HEK293T (cell line): ENCODE results near the gene CAB39L.

Experiments
- CTCF ChIA-PET: fragments of 350-600 bp; formaldehyde crosslinking; extraction: SDS; loops from one replicate; lab custom pipeline; 2021; ENCODE audit warnings: antibody characterized with exemption, inconsistent platforms; lab: Yijun Ruan, JAX
- POLR2A ChIA-PET: fragments of 350-600 bp; formaldehyde crosslinking; extraction: SDS; loops from one replicate; lab custom pipeline; 2020; ENCODE audit warnings: antibody characterized with exemption, inconsistent platforms; lab: Yijun Ruan, JAX
- DNase-seq: peaks from one replicate; pipeline ENCODE4 v3.0.0; 2012; ENCODE audit warnings: mixed read lengths; ENCODE audit errors: extremely low spot score
- ARNT ChIP-seq: fragments of 450-650 bp; IDR thresholded peaks from 2 replicates; pipeline ENCODE4 v1.6.1; 2017; ENCODE audit warnings: mild to moderate bottlenecking
- BHLHE40 ChIP-seq: fragments of 450-650 bp; IDR thresholded peaks from 2 replicates; pipeline ENCODE4 v1.6.1; 2016; ENCODE audit warnings: mild to moderate bottlenecking, moderate library complexity, borderline replicate concordance
- CTBP1 ChIP-seq: fragments of 450-650 bp; IDR thresholded peaks from 2 replicates; pipeline ENCODE4 v1.6.1; 2016; ENCODE audit warnings: borderline replicate concordance
- ELF4 ChIP-seq: fragments of 450-650 bp; IDR thresholded peaks from 2 replicates; pipeline ENCODE4 v1.6.1; 2017; ENCODE audit warnings: antibody characterized with exemption
- FOXA1 ChIP-seq: fragments of 450-650 bp; IDR thresholded peaks from 2 replicates; pipeline ENCODE4 v1.6.1; 2016; ENCODE audit warnings: mild to moderate bottlenecking
- FOXK2 ChIP-seq: fragments of 450-650 bp; IDR thresholded peaks from 2 replicates; pipeline ENCODE4 v1.6.1; 2016; ENCODE audit warnings: mild to moderate bottlenecking
- FOXM1 ChIP-seq: fragments of 450-650 bp; IDR thresholded peaks from 2 replicates; pipeline ENCODE4 v1.6.1; 2017; ENCODE audit warnings: mild to moderate bottlenecking, borderline replicate concordance
- HDGF ChIP-seq: fragments of 450-650 bp; IDR thresholded peaks from 2 replicates; pipeline ENCODE4 v1.6.1; 2017; ENCODE audit warnings: antibody characterized with exemption, borderline replicate concordance
- L3MBTL2 ChIP-seq: fragments of 450-650 bp; conservative IDR thresholded peaks from 2 replicates; pipeline ENCODE4 v1.6.1; 2016; ENCODE audit warnings: mild to moderate bottlenecking
- LEF1 ChIP-seq: fragments of 450-650 bp; IDR thresholded peaks from 2 replicates; pipeline ENCODE4 v1.6.1; 2017; ENCODE audit warnings: mild to moderate bottlenecking, borderline replicate concordance
- NFRKB ChIP-seq: fragments of 450-650 bp; IDR thresholded peaks from 2 replicates; pipeline ENCODE4 v1.6.1; 2016; ENCODE audit warnings: mild to moderate bottlenecking, moderate library complexity
- PKNOX1 ChIP-seq: fragments of 450-650 bp; IDR thresholded peaks from 2 replicates; pipeline ENCODE4 v1.6.1; 2016
- SP1 ChIP-seq: fragments of 450-650 bp; IDR thresholded peaks from 2 replicates; pipeline ENCODE4 v1.6.1; 2017
- SUZ12 ChIP-seq: fragments of 450-650 bp; IDR thresholded peaks from 2 replicates; pipeline ENCODE4 v1.6.1; 2016; ENCODE audit warnings: mild to moderate bottlenecking
- TARDBP ChIP-seq: fragments of 450-650 bp; IDR thresholded peaks from 2 replicates; pipeline ENCODE4 v1.6.1; 2016
- ZNF384 ChIP-seq: fragments of 450-650 bp; IDR thresholded peaks from 2 replicates; pipeline ENCODE4 v1.6.1; 2016

CAB39L gene

DNA sequence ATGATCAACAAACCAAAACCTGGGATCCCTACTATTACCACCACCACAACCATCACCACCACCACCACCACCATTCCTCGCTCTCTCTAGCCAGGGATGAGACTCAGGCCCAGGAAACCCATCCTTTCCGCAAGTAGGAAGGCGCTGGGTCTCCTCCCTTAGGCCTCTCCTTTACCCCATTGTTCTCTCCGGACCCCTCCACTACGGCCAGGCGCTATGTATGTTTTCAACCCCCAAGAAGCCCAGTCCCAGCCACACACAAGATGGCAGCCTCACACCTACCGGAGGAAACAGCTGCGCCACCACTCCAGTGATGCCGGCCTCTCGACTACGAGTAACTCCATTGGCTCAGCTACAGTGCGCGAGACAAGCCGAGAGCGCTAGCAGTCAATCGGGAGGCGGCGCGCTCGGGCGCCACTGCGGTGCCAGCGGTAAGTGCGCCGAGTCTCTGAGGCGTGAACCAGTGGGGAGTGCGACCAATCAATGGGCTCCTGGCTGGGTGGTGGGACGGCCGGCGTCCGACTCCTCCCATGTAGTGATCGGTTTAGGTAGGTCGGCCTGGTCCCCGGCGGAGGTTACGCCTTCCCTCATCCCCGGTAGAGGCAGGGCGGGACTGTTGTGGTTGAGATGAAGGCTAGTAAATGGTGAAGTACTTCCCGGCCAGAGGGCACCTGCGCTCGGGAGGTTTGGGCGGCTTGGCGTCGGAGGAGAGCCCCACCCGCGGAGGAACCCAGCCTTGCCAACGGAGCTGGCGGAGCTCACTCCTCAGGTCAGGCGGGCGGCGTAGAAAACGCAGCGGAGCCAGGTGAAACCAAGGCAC is at the start of gene CAB39L, which contains the start of gene SETDB2:
CAB39L (minus strand) TSS at position 361 of the 820 bp plus-strand sequence. CDS start 61,154 bp downstream, outside the sequence.
SETDB2 (plus strand) TSS at position 571 of the 820 bp plus-strand sequence. CDS start 7,620 bp downstream, outside the sequence.
- ChIA-PET POLR2A (interaction anchor here (0.6 to 1.6 kb wide), 11 partner anchors 8 to 349 kb away, joined by 3 to 5 read pairs (median 3); partner anchors contain the start of genes KPNA3 and PHF11), CTCF (no interaction called here)
- peak; percentile 91 for DNase-seq
- no peak for TF ChIP-seq BHLHE40
- TF ChIP-seq ARNT, result no peak
- TF ChIP-seq FOXA1, result no peak
- no peak; the same call in 1 of the 2 replicates for TF ChIP-seq ELF4
- TF ChIP-seq TARDBP, result no peak
- TF ChIP-seq SP1, result no peak
- 0 out of 2 replicates have a peak, but pooled peaks have one; percentile 12 for TF ChIP-seq FOXM1
- peak; percentile 94 for TF ChIP-seq L3MBTL2
- no peak for TF ChIP-seq HDGF
- TF ChIP-seq LEF1, result no peak
- TF ChIP-seq ZNF384, result no peak
- TF ChIP-seq SUZ12, result no peak
- TF ChIP-seq CTBP1, result no peak
- peak; percentile 82 for TF ChIP-seq NFRKB
- peak; percentile 77 for TF ChIP-seq PKNOX1
- no peak for TF ChIP-seq FOXK2

GRCh38 chr13:49488563-49488962 is 44.7 kb upstream of the CAB39L start:
- no peak for DNase-seq

DNA sequence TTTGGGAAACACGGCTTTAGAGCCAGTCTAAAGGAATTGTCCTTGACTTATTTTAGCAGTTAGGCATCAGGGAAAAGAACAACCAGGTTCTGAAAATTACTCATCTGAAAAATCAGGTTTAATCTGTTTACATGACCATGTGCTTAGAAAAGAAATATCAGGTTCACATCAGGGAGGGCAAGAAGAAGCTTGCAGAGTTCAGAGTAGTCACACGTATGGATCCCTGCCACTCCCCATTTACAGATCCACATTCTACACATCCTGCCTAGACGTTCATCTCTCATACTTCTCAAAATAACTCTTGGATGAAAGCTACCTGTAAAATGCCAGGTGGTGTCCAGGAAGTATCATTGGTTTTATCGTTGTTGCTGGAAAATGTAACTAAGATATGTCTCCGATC is 37.9 kb upstream of the CAB39L start:
- CTCF ChIA-PET, result interaction anchor here (0.5 kb wide), 1 partner anchor 114 kb away, joined by 3 read pairs; no protein-coding TSS in a partner anchor
- no peak for DNase-seq
- POLR2A ChIA-PET, result interaction anchor here (0.6 kb wide), 1 partner anchor 14 kb away, joined by 3 read pairs; no protein-coding TSS in a partner anchor
- TF ChIP-seq LEF1 (no peak), FOXK2 (no peak), NFRKB (no peak), FOXA1 (no peak), PKNOX1 (no peak), ZNF384 (no peak), SUZ12 (no peak), L3MBTL2 (no peak), FOXM1 (no peak), TARDBP (no peak), ELF4 (no peak), HDGF (no peak), CTBP1 (no peak), BHLHE40 (no peak), ARNT (no peak), SP1 (no peak)

More at GRCh38 chr13:49488563-49488962, 44.7 kb upstream of the CAB39L start:
- TF ChIP-seq ARNT, result no peak
- TF ChIP-seq PKNOX1, result no peak
- TF ChIP-seq FOXA1, result no peak
- TF ChIP-seq NFRKB, result no peak
- TF ChIP-seq L3MBTL2, result no peak
- ChIA-PET CTCF (no interaction called here), POLR2A (no interaction called here)

DNA sequence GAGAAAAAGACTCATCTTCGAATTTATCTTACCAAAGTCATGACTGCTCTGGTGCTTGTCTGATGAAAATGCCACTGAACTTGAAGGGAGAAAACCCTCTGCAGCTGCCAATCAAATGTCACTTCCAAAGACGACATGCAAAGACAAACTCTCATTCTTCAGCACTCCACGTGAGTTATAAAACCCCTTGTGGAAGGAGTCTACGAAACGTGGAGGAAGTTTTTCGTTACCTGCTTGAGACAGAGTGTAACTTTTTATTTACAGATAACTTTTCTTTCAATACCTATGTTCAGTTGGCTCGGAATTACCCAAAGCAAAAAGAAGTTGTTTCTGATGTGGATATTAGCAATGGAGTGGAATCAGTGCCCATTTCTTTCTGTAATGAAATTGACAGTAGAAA is 32.7 kb upstream of the CAB39L start:
- DNase-seq, result no peak
- CTCF ChIA-PET, result no interaction called here
- TF ChIP-seq SUZ12 (no peak), CTBP1 (no peak), FOXK2 (no peak), SP1 (no peak)
- POLR2A ChIA-PET, result no interaction called here

DNA sequence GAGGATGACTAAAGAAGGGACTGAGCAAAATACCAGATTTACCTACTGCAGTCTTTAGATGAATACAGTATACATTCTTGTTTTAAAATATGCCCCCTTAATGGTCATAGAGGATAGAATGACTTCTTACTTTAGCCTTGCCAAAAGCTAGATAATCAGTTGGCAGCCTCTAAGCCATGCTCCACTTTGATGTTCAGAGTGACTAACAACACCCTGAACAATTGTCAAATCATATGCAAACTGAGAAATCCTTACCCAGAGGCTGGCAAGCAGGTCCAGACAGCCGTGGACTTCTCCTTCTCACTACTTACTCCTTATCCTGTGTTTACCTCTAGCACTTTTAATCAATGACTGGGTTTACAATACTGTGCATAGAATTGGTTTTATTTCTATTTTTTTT is 28.3 kb upstream of the CAB39L start:
- ChIA-PET CTCF (no interaction called here), POLR2A (no interaction called here)
- no peak for TF ChIP-seq NFRKB
- no peak for TF ChIP-seq BHLHE40
- TF ChIP-seq LEF1, result no peak
- no peak for TF ChIP-seq PKNOX1
- TF ChIP-seq ARNT, result no peak
- no peak for DNase-seq
